Stimulated activated CD8-positive, alpha-beta memory T cell treated with anti-CD3 and anti-CD28 coated beads, Interleukin-7, amount 100 ng/mL, for 1 hour (primary cell): Measurements from ENCODE around the gene PHACTR3.

Experiments used
- DNase-seq, 2 donors: peaks; one replicate each; pipeline ENCODE4 v3.0.0-alpha.2; 2020; ENCODE audit warnings: low read depth in 2 of 2

PHACTR3 gene

GRCh38 chr20:59777331-59777725, 173.0 kb downstream of the PHACTR3 start:
- DNase-seq = no peak

- DNase-seq = no peak
Observed at GRCh38 chr20:59777814-59778575, 173.7 kb downstream of the PHACTR3 start.

GRCh38 chr20:59778615-59779200, 174.4 kb downstream of the PHACTR3 start:
- no peak for DNase-seq

- no peak for DNase-seq
Observed at GRCh38 chr20:59779656-59780380, 175.5 kb downstream of the PHACTR3 start.

- no peak for DNase-seq
Observed at GRCh38 chr20:59780494-59781185, 176.3 kb downstream of the PHACTR3 start.

GRCh38 chr20:59781226-59781625, 176.9 kb downstream of the PHACTR3 start:
- DNase-seq = no peak

GRCh38 chr20:59782986-59783640, 178.8 kb downstream of the PHACTR3 start:
- no peak for DNase-seq

- DNase-seq = no peak
Observed at GRCh38 chr20:59783641-59784010, 179.3 kb downstream of the PHACTR3 start.

- DNase-seq = no peak
Observed at GRCh38 chr20:59784365-59784764, 180.0 kb downstream of the PHACTR3 start.

GRCh38 chr20:59784791-59785668, 180.7 kb downstream of the PHACTR3 start:
- DNase-seq = no peak

GRCh38 chr20:59785669-59785959, 181.3 kb downstream of the PHACTR3 start:
- no peak for DNase-seq

GRCh38 chr20:59785986-59786795, 181.9 kb downstream of the PHACTR3 start:
- no peak for DNase-seq

- no peak for DNase-seq
Observed at GRCh38 chr20:59786801-59787537, 182.6 kb downstream of the PHACTR3 start.

GRCh38 chr20:59787538-59787890, 183.2 kb downstream of the PHACTR3 start:
- DNase-seq = no peak

- no peak for DNase-seq
Observed at GRCh38 chr20:59788196-59788735, 183.9 kb downstream of the PHACTR3 start.

- no peak for DNase-seq
Observed at GRCh38 chr20:59788811-59789397, 184.6 kb downstream of the PHACTR3 start.

- DNase-seq = no peak
Observed at GRCh38 chr20:59789686-59790085, 185.3 kb downstream of the PHACTR3 start.

- DNase-seq = no peak
Observed at GRCh38 chr20:59790346-59790745, 186.0 kb downstream of the PHACTR3 start.

GRCh38 chr20:59792300-59792699, 188.0 kb downstream of the PHACTR3 start:
- no peak for DNase-seq
